Measurements from ENCODE around the gene PLXNA2.

Gene PLXNA2

DNA sequence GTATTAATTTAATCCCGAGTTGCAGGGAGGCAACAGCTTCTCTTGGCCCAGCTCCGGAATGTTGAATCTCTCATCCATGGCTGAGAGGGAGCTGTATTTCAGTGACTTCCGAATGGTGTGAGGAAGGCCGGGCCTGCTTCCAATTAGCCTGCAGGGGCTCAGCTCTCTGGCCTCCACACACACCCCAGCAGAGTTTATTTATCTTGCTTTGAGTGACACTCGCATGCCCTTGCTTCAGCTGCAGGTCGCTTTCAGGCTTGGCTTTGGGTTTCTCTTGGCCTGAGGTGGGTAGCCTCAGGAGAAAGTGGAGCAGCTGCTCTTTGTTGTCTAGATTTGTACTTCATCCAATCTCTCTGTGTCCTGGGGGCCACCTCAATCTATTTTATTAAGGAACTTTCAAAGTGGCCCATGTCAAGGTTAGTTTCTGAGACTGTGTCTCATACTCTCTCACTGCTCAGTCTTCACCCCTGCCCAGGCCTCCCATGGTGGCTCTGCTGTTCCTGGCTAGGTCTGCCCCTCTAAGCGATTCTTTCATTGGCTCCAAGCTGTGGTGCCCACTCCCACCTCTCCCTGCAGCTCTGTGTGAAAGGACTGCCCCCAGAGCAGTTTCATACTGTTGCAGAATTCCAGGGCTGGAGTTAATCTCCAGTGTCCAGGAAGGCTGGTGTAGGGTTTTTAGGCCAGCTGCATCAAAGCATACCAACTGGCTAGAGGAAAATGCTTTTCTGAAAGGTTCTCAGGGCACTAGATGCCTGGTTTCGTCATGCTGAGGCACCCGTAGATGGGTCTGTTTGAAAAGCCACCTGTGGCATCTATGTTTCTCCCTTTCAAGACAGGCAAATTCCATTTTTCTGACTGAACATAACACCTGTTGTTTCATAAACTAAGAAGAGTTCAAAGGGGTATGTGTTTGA is 153.5 kb downstream of the PLXNA2 start:
- peak; percentile 57 for DNase-seq (ENCODE audit: low read depth, low spot score)

DNA sequence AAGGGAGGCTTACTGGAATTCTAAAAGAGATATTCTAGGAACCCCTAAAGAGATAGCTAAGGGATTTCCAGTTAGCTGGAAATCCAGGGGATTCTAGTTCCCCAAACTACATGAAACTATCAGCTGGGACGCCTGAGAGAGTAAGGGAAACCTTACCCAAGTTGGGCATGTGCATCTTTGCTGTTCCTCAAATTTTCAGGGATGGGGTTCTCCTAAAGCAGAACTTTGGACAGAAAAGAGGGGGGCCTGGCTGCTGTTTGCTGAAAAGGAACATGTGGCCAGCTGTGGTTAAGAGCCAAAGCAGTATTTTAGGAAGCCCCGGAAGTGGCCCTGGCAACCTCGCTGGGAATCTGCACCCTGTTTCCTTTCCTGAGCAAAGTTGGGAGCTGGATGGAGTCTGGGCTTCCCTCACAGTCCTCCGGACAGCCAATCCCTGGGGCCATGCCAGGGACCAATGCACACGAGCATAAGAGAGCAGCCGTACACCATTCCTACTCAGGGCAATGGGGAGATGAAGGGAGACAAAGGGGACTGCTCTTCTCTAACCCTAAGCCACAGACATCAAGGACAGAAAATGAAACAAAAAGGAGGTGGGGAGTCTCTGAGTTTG is 154.3 kb downstream of the PLXNA2 start:
- DNase-seq (ENCODE audit: low read depth, low spot score): no peak

DNA sequence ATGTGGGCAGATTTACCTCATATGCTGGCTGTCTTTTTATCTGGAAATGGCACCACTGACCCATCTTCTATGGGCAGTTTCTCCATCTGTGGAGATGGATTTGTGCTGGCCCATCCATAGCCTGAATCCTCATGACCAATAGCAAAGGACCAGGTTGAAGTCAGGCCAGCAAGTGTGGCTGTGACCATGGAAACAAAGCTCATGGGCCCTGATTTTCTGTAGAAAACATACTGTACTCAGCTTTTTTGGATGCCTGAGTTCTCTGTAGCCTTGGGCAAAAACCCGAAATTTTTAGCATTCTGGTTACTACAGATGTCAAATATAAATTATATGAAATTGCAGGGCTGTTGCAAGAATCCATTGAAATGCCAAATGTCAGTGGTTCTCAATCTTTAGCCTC is 155.0 kb downstream of the PLXNA2 start:
- no peak for DNase-seq (ENCODE audit: low read depth, low spot score)

DNA sequence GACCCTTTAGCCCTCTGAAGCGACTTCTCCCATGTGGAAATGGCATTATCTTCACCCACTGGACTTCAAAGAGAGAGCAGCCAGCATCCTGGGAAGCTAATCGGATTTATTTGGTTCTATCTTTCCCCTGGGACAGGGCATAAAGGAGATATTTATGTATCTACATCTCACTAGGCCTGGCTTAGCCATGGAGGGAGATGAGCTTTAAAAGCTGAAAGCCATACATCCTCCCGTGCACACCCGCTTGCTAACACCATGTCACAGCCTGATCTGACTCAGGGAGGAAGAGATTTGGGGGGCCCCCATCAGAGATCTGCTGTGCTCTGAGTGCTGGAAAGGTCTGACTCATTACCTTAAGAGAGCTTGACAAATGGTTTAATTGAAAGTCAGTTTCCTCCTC is 155.9 kb downstream of the PLXNA2 start:
- DNase-seq (ENCODE audit: low read depth, low spot score): no peak

DNA sequence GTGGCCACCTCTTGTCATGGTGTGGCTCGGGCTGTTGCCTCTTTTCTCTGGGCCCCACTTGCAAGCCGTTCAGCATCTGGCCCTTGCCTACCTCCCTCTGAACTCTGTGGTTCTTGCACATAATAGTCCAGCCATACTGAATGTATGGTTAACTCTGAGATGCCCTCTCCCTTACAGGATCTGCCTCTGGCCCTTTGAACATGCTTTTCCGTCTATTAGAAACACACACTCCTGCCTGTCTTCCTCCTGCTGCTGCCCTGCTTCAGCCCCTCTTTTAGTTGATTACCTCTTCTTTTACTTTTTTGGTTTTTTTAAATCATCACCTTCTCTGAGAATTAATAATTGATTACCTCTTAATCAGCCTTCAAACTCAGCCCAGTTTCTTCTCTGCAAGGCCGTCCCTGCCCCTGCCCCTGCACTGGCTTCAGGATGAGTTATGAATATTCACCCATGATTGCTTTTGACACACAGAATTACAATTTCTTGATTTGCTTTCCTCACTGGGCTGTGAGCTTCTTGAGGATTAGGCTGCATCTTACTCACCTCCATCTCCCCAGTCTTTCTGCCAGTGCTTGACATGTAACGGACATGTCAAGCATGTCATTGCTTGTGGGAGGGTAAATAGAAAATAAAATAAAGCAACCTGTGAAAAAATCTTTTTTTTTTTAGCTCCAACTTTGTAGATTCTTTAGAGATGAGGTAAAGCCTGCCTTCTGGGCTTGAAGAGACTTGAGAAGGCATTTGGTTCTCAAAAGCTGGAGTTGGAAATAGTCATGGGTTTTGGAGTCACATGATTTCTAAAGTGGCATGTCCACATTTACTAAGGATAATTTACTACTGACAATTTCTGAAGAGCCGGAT is 158.3 kb downstream of the PLXNA2 start:
- peak; percentile 56 for DNase-seq (ENCODE audit: low read depth, low spot score)

DNA sequence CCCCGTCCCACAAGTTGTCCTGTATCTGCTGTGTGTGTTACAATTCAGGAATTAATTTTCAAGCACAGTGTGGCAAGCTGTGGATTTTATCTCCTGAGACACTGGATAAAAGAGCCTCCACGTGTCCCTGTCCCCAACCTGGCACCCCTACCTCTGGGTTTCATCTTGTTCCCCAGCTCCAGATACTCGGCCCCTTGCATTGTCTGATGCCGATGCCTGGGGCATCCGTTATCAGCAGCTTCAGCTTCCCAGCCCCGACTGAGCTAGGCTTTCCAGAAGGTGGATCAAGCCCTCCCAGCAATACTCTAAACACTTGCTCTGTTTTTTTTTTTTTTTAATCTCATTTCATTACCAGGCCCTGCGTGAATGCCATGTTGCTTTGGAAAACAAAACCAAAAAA is 159.4 kb downstream of the PLXNA2 start:
- no peak for DNase-seq (ENCODE audit: low read depth, low spot score)

DNA sequence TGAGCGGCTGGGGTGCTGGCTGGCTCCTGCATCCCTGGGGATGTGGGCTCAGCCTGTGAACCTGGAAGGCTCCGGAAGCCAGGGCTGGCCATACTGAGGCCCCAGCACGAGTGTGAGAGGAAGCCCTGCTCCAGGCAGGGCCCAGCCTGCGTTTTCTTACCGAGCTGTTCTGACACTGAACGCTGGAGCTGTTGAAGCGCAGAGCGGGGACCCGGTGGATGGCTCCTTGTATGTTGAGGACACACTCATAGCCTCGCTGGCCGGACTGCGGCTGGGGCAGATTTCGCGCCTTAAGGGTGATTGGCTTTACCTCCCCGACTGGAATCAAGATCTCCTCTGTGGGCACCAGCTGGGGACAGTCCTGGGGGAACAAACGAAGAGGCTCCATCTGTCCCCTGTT is 160.0 kb downstream of the PLXNA2 start:
- no peak for DNase-seq (ENCODE audit: low read depth, low spot score)

DNA sequence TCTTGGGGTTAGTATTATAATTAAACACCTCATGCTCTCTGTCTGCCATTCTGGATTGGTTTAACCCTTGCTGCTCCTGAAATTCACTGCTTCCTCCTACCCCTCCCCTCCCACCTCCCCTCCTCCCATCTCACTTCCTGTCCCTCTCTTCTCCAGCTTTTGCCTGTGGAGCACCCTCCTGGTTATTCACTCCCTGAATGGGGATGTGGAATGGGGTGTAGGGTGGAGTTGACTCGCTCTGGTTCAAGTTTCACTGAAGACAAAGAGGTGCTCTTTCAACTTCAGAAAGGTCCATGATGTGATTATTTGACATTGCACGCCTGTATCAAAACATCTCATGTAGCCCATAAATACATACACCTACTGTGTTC is 160.5 kb downstream of the PLXNA2 start:
- DNase-seq (ENCODE audit: low read depth, low spot score): no peak

DNA sequence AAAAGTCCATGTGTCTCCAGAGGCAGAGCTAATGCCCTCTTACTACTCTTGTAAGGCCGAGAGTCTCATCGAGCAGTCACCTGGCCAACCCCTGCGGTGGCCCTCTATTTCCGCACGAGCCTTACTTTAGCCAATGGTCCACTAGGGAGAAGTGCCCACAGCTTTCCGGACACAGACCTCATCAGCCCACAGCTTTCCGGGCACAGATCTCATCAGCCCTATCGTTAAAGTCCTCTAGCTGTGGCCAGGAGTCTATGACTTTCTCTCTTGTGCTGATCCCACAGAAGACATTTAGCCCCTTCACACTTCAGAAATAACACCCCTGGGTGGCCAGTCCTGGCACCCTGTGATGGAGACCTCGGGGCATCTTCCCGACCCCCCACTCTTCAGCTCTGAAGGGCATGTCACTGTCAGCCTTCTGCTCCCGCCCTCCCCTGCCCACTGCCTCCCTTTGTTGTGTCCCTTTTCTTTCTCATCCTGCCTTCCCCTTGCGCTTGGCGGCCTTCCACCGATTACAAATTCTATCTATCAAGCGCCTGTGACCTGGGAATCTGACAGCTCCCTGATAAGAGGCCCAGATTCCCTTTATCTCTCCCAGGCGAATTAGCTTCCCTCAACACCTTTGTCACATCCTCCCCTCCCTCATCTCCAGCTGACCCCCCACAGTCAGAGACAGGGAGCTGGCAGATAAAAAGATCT is 161.0 kb downstream of the PLXNA2 start:
- no peak for DNase-seq (ENCODE audit: low read depth, low spot score)

DNA sequence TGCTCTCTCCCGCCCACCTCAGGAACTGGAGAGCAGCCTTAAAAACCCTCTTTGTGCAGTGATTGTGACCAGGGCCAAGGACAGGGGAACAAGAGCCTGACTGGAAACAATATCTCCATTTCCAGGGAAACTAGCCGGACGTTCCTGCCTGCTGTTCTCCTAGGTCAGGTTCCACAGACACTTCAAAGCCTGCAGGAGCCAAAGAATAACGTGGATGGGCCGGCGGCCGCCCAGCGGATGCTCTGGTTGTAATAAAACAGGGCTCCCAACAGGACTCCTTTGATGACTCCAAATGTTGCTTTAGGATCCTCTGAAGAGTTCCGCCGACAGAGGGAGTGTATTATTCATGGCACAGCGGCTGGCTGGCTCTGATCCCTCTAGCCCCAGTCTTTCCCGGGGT is 162.2 kb downstream of the PLXNA2 start:
- no peak for DNase-seq (ENCODE audit: low read depth, low spot score)

DNA sequence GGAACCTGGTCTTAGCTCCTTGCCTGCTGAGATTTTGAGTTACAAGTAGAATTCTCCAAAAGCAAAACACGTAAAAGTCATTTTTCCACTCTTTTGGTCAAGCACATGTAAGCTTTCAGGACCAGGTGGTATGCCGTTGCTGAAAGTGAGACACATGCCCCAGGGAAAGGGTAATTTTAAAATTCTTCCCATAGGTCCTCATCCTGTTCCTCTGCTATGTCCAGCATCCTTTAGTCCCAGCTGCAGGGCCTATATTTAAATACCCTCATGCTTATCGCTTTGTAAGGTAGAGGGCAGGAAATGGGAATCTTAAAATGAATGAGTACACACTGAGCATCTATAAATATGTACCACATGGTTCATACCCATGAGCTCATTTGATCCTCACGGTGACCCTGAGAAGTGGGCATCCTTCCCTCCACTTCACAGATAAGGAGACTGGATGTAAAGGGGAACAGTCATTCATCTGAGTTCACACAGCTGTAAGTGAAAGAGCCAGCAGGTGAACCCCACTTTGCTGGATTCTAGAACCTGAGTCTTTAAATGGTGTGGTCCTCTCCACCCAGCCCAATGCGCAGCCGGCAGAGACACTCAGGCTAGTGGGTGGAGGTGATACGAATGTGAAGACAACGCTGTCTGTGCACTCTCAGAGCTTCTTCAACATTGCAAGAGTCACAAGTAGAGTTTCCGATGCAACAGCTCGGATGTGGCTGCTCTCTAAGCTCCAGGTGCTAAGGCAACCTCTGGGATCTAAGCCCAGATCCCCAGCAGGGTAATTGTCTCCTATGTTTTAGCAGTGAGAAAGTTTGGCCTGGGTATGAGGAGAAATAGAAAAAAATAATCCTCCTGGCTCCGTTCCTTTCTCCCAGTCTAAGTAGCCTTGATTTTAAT is 163.5 kb downstream of the PLXNA2 start:
- no peak for DNase-seq (ENCODE audit: low read depth, low spot score)

DNA sequence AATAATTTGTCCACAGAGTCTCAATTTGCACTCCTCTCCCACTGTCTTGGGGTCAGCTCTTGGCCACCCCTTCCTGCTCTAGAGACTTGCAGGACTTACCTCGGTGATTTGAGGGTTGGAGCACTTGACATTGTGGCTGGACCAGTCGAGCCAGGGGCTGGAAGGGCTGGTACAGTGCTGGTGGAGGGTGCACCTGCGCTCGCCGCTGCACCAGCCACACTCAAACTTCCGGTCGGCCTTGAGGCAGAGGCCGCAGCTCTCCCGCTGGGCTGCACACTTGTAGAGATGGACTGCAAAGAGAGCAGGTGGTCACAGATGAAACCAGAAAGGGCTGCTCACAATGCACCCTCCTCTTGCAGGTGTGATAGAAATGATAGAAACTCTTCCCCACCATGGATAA is 165.0 kb downstream of the PLXNA2 start:
- DNase-seq (ENCODE audit: low read depth, low spot score): no peak

DNA sequence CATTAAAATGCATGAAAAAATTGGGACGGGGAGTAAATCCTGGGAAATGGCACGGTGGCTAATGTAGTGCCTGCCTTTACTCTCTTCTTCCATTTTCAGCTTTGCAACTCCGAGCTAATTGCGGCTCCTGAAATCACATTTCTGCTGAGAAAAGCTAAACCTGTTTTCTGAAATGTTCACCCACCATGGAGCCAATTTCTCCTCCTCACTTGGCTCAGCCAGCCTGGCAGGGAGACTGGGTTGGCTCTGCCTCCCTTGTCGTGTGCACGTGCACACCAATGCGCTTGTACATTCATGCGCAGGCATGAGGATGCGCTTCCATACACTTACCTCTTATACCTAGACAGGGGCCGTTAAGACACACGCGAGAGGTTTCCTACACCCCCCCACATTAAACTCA is 165.4 kb downstream of the PLXNA2 start:
- DNase-seq (ENCODE audit: low read depth, low spot score): no peak

DNA sequence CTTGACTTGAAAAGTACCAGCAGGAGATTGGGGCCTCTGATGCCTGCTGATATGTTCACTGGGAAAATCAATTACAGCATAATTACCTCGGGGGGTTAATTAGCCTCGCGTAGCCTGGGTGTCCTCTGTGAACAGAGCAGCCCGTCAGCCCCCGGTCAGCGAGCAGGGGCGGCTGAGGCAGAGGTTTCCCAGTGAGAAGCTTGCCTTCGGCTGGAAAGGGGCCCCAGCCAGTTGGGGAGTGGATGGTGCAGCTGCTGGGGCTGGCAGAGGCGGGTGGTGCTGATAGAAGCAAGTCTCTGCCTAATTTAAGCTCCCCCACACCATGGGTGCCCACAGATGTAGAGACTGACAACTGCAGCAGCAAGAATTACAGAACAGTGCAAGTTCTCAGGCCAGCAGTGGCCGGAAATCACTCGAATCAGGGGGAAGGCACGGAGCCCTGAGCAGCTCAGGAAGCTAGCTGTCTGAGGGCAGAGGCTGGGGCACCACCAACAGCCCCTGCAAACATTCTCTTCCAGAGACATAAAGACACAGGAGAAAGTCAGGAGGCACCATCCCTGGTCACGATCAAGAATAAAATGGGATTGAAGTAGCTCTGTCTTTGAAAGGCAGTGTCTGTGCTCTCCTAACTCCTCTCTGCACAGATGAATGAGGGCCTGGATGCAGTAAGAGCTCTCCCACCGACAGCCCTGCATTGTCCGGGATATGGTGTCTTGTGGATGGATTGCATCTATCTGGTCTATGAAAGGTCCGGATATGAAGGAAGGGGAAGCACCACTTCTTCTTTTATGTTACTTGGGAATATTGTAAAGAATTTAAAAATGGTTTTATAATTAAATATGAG is 166.7 kb downstream of the PLXNA2 start:
- DNase-seq (ENCODE audit: low read depth, low spot score): no peak

DNA sequence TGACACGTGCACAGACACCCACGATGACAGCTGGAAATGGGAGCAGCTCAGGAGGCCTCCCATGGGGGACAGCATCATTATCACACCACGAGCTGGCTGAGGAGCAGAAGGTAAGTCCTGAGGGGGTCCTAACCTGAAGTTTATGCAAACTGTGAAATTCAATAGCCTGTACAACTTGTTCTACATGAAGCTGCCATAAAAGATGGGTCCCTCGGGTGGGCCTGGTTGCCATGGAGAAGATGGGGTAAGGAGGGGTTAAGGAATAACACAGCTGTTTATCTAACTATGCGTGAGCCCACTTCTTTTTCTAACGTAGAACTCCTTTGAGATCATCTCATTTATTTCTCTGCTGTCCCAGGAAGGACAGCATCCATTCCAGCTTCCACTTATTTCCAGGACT is 169.8 kb downstream of the PLXNA2 start:
- DNase-seq (ENCODE audit: low read depth, low spot score): no peak

DNA sequence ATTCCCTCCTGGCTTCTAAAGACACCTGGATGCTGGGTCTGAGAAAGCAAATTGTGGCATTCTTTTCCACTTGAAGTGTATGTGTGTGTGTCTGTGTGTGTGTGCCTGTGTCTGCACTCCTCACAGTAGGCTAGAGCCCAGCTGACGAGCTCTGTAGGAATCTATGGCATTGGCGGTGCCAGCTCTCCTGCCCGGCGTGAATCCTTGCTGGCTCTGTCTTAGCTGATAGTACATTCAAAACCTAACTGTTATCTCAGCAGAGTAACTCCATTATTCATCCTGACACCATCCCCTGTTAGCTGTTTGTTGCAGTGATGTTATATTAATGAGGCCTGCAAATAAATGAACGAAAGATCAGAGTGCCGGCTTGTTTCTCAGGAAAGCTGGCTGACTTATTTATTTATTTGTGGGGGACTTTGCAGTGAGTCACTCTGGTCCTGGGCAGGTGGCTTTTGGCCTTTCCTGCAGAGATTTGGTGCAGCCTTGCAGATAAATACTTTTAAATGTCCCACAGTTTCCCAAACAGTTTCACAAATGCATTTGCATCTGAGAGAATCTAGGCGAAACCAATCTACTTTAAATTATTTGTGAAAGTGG is 172.7 kb downstream of the PLXNA2 start:
- DNase-seq (ENCODE audit: low read depth, low spot score): peak; percentile 86

DNA sequence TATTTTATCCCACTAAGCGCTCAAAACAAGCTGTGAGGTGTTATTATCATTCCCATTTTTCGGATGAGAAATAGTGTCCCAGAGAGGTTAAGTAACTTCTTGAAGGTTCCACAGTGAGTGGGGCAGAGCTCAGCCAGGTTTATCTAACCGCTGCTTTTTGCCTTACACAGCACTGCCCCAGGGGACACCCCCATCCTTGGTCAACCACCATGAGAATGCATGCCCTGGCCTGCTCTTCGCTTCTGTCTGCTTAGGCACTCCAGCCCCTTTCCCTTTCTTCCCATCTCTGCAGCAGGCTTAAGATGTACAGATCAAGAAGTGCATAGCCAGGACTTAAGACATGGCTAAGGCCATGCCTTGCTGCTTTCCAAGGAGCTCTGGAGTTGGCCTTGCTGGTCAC is 174.3 kb downstream of the PLXNA2 start:
- DNase-seq (ENCODE audit: low read depth, low spot score): no peak

DNA sequence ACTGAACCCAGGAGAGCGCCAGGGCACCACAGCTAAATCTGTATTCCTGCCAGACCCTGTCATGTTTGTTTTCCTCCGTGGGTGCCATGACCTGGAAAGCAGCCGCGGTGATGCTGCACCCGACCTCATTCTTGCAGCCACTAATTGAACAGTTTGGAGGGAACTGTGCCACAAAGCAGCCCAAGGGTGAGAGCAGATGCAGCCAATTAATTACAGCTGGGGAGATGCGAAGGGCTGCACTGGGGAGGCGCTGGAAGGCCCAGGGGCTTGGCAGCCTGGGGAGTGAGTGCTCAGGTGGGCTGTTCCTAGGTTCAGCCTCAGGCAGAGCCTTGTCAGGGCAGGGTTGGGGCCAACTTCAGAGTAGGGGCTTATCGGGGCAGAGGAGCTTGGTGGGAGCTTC is 174.9 kb downstream of the PLXNA2 start:
- no peak for DNase-seq (ENCODE audit: low read depth, low spot score)

DNA sequence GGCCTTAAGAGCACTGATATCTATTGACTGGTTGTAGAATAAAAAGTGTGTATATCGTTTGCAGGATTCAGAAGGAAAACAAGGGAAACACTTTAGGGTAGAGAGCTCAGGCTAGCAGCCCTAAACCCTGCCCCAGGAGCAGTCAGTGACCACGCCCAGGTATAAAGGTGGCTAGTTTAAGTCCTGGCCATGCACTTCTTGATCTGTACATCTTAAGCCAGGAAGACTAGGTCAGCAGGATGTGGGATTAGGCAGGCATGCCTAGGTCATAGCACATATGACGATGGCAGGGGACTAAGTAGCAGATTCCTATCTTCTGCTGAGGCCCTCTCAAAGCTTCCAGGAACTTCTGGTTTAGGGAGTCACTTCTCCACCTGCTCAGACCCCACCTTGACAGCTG is 175.3 kb downstream of the PLXNA2 start:
- DNase-seq (ENCODE audit: low read depth, low spot score): no peak
